ENCODE data around the gene KRT6A. TPM values are rescaled to one million over a fixed set of nuclear protein-coding genes. Genes with fewer than 3 reads are reported as not detected.

KRT6A gene
- total and polyA plus RNA-seq, 9 of the 15 experiments (the other 6 are each of a cell fraction or from before 2014, with no cell fraction given): 0.26 TPM; not detected in 8

DNA sequence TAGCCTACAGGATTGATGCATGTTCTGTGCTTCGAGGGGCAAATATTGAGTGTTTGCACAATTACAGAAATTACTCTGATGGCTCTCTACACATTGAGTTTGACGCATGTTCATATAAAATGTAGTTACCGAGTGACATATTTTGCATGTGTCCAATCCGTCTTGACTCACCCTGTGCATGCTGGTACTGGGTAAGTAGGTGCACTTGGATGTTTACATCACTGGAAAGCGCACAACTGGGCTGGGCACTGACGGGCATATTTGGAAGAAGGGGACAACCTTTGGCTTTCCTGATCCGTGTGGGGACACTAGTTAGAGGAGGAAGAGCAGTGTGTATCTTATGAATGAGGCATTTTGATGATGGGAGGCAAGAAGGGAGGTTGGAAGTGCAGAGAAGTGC is 4.9 kb upstream of the KRT6A start:
- ChIA-PET POLR2A (no interaction called here), CTCF (ENCODE audit: low intra/inter-chr PET ratio) (no interaction called here)
- Histone ChIP-seq H3K27me3 (ENCODE audit: control insufficient read depth in 2 of 2, insufficient read depth in 2 of 2, low read length in 2 of 2) (peaks cover 7 to 9% of the 10 kb centered on the region in 2 experiments; a peak in 4 of 5 replicates), H3K9me3 (replicated peaks; ENCODE audit: control insufficient read depth, insufficient read depth, low read depth, low read length) (no peaks in the 10 kb centered on the region), H4K20me1 (replicated peaks; ENCODE audit: control insufficient read depth, insufficient read depth, low read length) (no peaks in the 10 kb centered on the region; the same call in 1 of the 2 replicates), H3K4me1 (replicated peaks in 1 of 2; ENCODE audit: control insufficient read depth in 2 of 2, insufficient read depth in 2 of 2, low read length in 2 of 2) (no peaks in the 10 kb centered on the region), H3K4me2 (ENCODE audit: insufficient read depth, low read length) (no peak overlapping the region), H2AFZ (ENCODE audit: low read depth, low read length) (no peak overlapping the region), H3K27ac (ENCODE audit: extremely low read depth, low read depth, low read length) (no peak overlapping the region), H3K36me3 (ENCODE audit: control insufficient read depth, insufficient read depth, low read length) (no peaks in the 10 kb centered on the region), H3K9me1 (ENCODE audit: control insufficient read depth, insufficient read depth, low read length) (no peaks in the 10 kb centered on the region), H3K9ac (ENCODE audit: insufficient read depth in 1 of 2, low read depth in 2 of 2, low read length in 2 of 2) (no peak overlapping the region), H3K4me3 (no peak overlapping the region), H3K79me2 (ENCODE audit: control insufficient read depth, insufficient read depth, low read length) (no peaks in the 10 kb centered on the region)
- BruUV-seq (replicated peaks): no TSS peak
- intact Hi-C loops (cut with micrococcal nuclease) (no loop called here), in situ Hi-C loops (cut with MboI) (no loop called here)
- no peak for FAIRE-seq
- WGBS (ENCODE audit: insufficient coverage, low coverage, missing lambda C conversion rate): 0% methylated on average over 7 of the region's 7 CpGs
- ATAC-seq: no peak
- DNase-seq (ENCODE audit: extremely low read depth in 1 of 4, low spot score in 3 of 4): no peak
- TF ChIP-seq ARID2 (IDR thresholded peaks at IDR 0.05) (no peak), SMAD2 (IDR thresholded peaks at IDR 0.05; ENCODE audit: low read depth, low read length) (no peak), ZBTB49 (CRISPR knock-in tag; IDR thresholded peaks at IDR 0.05; ENCODE audit: borderline replicate concordance) (no peak), KDM1A (IDR thresholded peaks at IDR 0.05) (no peak), FUS (optimal IDR thresholded peaks at IDR 0.05; ENCODE audit: low read depth, low read length) (no peak), SIN3A (IDR thresholded peaks at IDR 0.05; ENCODE audit: borderline replicate concordance in 2 of 2, control insufficient read depth in 1 of 2, low read depth in 2 of 2, low read length in 2 of 2) (no peak), HSF4 (CRISPR knock-in tag; IDR thresholded peaks at IDR 0.05; ENCODE audit: borderline replicate concordance) (no peak), NFRKB (IDR thresholded peaks at IDR 0.05; ENCODE audit: low read depth) (no peak), SUPT5H (IDR thresholded peaks at IDR 0.05) (no peak)
- TF ChIP-seq, protein P1, sequence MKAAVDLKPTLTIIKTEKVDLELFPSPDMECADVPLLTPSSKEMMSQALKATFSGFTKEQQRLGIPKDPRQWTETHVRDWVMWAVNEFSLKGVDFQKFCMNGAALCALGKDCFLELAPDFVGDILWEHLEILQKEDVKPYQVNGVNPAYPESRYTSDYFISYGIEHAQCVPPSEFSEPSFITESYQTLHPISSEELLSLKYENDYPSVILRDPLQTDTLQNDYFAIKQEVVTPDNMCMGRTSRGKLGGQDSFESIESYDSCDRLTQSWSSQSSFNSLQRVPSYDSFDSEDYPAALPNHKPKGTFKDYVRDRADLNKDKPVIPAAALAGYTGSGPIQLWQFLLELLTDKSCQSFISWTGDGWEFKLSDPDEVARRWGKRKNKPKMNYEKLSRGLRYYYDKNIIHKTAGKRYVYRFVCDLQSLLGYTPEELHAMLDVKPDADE (conservative IDR thresholded peaks at IDR 0.05; ENCODE audit: control insufficient read depth, low read depth, low read length): no peak
